ENCODE data around the gene NCOR1.

The NCOR1 gene

DNA sequence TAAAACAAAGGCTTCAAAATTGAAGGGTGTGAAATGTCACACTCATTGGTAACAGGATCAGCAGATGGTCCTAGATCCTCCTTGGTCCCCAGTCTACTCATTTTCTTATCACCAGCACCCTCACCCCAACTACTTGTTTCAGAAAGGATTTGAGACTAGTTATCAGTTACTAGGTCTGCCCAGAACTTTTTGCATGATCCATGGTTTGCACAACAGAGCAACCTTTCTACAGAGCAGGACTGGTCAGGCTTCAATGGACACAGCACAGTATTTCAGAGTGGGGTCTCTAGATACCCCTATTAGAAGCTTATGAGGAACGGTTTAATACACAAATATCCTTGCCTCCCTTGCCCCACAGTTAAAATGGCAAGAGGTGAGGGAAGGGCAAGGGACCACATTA, 190.1 kb downstream of the NCOR1 start:
- no peak for DNase-seq

DNA sequence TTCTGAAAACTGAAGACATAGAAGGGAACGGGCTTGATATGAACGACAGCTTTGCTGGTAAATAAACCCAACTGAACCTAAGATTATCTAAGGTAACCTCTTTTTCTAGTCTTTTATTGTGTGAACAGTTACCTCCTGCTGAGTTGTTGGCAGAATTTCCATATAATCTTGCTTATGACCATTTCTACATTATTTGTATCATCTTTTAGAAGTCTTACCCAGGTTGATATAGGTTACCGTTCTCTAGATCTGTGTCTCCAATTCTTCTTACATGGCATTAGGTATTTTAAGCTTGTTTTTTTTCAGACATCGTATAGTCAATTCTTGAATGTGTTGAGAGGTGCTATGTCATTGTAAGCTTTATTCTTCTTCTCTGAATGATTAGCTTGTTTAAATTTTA, 191.5 kb downstream of the NCOR1 start:
- DNase-seq = no peak

DNA sequence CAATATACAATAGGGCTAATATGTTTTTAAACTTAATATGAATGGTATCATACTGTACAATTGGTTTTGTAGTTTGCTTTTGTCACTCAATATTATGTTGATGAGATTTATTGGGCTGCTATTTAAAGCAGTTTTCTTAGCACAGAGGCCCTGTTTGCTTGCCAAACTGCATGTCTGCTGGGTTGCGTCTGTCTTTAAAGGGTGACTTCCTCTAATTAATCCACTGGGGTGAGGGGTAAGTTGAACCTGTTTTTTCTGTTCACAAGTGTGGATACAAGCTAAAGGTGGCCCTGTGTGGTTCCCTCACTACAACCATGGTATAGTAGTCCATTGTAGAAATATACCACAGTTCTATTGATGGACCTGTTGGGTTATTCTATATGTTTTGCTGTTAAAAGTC, 196.0 kb downstream of the NCOR1 start:
- DNase-seq = no peak

DNA sequence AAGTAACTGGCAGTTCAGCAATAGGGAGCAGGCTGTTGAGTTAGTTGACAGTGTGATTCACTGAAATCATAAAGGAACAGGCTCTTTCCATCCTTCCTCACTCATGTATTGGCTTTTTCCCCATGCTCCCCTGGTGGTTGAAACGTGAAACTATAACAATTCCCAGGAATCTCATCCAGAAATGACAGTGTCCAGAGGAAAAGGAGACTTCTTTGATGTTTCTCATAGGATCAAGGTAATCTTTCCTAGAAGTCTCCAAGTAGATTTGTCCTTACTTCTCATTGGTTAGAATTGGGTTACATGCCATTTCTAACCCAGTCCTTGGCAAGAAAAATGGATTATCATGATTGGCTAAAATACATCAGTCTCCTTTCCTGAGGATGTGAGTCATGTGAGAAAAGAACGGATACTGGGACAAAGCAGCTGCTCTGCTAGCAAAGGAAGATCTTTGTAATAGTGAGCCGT, 201.4 kb downstream of the NCOR1 start:
- DNase-seq = no peak

DNA sequence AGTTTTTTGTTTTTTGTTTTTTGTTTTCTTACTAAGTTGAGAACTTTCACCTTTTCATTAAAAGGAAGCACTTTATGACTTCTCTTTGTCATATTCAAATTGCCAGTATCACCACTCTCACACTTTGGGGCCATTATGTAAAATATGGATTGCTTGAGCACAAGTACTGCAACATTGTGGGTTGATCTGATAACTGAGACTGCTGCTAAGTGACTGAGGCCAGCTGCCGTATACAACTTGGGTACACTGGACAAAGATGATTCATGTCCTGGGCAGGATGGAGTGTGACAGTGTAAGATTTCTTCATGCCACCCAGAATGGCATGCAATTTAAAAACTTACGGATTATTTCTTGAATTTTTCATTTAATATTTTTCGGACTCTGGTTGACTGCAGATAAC, 207.9 kb downstream of the NCOR1 start:
- DNase-seq = no peak

DNA sequence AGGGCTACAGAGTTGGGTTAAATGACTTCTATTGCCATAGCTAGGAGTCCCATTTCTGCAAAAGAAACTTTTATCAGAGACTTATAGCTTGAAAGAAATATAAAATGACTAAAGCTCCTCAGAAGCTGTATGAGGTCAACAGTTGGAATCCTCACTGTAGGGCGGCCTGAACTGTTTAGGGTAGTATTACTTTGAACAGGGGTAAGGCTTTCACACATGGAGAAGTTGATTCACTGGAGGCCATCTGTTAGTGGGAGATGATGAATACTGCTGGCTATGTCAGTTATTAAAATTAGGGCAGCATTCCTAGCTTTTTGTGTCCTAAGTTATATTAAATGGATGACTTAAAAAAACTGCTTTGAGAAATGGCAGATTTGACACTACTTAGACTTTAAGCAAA, 209.7 kb downstream of the NCOR1 start:
- no peak for DNase-seq

DNA sequence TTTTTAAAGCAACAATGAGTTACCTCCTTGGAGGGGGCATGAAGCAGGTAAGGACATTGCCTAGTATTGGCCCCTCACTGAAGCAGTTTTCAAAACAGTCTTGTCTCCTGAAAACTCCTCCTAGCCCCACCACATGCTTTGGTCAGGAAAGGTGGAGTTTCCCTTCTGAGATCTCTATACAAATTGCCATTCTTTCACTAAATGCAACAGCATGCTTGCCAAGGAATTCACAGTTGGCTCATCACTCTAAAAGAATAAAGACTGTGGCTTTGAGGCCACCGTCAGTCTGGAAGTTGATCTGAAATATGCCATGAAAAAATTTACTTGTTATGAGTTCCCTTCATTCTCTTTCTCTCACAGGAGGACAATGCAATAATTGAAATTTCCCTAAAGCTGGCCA, 211.5 kb downstream of the NCOR1 start:
- DNase-seq = no peak

DNA sequence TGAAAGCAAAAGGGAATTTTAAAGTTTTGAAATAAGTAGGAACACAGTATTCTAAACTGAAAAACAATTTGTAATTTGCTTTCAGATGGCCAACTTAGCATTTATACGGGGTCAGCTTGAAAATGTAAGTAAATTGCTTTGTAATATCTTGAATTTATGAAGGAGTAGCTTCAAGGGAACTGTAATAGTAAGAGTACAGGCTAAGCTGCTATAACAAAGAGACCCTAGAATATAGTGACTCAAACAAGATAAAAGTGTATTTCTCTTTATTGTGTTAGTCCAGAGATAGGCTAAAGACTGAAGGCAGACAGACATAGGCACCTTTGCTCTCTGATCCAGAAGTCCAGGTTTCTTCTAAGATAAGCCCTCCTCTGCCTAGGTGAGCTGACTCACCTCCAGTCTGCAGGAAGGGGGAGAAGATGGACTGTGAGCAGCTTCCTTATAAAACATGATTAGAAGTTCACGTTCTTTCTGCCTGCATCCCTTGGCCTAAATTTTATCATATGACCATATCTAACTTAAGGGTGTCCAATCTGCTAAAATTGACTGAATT, 212.6 kb downstream of the NCOR1 start:
- DNase-seq = no peak

DNA sequence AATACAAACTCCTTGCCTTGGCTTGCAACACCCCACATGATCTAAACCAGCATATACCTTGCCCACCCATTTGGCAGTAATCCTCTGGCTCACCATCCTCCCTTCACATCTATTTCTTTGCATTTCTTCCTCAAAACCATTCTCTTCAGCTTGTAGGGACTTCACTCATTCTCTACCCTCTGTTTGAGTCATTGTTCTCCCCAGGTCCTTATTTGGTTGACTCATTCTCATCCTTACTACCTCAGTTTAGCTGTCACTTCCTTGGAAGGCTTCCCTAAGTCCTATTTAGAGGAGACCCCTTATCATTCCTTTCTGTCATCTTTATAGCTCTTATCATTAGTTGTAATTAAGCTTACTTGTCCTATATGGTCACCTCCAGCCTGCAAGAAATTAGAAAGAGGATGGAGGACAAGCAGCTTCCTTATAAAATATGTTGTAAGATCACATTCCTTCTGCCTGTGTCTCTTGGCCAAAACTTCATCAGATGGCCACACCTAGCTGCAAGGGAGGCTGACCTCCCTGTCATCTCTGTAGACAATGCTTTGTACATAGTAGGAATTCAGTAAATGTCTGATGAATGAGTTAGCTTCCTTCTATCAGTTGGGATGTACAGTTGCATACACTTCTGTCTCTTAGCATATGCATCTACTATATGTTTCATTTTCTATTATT, 214.0 kb downstream of the NCOR1 start:
- DNase-seq = no peak

DNA sequence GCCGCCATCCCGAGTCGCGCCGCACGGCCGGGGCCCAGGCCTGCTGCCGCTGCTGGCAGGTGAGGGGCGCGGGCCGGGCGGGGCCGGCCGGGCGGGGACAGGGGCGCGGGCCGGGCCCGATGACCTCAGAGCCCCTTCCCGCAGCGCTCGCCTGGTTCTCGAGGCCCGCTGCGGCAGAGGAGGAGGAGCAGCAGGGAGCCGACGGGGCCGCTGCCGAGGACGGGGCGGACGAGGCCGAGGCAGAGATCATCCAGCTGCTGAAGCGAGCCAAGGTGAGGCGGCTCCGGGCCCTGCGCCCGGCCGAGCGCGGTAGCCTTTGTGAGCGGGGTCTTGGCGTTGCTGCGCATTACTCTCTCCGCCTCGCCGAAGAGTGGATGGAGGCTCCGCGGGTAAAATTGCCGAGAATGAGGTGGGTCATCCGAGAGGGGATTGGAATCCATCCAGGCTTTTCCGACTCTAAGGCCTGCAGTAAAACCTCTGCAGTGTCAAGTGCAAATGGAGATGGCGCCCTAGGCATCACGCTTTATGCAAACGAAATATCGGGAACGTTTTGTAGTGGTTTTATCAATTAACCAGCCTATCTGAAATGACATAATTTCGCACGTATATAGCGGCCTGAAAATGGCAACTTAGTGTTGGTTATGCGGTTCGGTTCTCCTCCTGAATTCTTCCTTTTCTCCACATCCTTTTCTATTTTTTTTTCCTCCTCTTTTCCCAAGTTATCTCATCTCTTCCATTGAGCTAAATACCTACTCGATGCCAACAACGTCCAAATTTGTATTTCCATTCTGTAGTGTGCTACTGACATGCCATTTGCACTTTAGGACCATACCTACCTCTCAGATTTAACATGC, 215.1 kb downstream of the NCOR1 start:
- DNase-seq = peak; percentile 30

DNA sequence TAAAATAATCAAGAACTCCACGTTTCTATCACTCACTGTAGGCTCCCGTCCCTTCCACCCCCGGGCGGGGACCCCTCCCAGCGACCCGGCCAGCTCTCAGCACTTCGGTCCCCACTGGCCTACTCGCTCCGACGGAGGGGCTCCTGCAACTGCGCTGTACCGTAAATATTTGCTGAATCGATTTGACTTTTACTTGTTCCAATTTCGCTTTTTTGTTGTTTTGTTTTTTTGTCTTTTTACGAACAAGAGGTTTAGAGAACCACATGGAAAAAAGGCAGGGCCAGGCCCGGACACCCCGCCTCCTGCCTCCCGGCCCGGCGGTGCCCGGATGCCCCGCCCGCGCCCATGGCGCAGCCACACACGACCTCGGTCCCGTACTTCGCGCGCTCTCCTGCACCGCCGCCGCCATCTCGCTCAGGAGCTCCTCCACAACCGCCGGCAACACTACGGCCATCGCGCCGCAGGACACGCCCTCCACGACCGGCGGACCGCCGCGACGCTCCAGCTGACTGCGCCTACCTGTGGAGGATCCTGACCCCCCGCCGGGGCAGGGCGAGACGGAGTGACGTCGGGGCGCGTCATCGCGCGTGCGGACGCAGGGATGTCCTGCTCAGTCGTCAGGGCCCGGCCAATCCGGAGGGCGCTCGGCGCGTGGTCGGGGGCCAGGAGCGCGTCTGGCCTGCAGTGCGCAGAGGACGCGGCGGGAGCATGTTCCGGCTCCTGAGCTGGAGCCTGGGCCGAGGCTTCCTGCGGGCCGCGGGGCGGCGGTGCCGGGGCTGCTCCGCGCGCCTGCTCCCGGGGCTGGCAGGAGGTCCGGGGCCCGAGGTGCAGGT, 216.0 kb downstream of the NCOR1 start, which contains the start of the genes TTC19 and ZSWIM7:
TSS of gene TTC19 (plus strand) at position 684 of the 833 bp plus-strand sequence. CDS start at position 709, 25 bp downstream.
TSS of gene ZSWIM7 (minus strand) at position 564 of the 833 bp plus-strand sequence. CDS start at position 454, 110 bp downstream.
- peak; percentile 89 for DNase-seq

DNA sequence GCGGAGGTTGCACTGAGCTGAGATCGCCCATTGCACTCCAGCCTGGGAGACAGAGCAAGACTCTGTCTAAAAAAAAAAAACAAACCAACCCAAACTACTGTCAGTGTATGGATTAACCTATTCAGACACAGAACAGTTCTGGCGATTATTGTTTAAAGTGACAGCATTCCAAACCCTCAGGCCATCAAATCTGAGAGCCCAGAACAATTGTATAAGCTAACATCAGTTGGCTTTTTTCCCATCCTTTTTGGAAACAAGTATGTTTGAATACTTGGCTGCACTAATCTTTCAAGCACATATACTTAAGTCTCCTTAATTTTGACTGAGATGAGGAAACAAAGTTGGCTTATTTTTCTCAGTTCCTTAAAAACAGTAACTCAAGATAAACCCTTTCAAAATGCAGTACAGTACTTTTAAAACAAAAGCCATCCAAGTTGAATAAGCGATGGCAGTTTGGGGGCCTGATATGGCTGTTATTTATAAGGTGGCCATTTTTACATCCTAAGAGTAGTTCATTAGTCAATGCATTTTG, 217.2 kb downstream of the NCOR1 start:
- DNase-seq = no peak

DNA sequence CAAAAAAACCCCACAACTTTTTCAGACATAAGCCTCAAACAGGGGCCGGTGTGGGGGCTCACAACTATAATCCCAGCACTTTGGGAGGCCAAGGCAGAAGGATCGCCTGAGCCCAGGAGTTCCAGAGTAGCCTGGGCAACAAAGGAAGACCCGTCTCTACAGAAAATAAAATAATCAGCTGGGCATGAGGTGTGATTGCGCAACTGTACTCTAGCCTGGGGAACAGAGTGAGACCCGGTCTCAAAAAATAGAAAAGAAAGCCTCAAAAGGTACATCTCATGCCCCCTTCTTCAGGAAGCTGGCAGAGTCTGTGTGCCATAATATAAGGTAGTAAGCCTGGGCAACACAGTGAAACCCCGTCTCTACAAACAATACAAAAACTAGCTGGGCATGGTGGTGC, 219.0 kb downstream of the NCOR1 start:
- no peak for DNase-seq

DNA sequence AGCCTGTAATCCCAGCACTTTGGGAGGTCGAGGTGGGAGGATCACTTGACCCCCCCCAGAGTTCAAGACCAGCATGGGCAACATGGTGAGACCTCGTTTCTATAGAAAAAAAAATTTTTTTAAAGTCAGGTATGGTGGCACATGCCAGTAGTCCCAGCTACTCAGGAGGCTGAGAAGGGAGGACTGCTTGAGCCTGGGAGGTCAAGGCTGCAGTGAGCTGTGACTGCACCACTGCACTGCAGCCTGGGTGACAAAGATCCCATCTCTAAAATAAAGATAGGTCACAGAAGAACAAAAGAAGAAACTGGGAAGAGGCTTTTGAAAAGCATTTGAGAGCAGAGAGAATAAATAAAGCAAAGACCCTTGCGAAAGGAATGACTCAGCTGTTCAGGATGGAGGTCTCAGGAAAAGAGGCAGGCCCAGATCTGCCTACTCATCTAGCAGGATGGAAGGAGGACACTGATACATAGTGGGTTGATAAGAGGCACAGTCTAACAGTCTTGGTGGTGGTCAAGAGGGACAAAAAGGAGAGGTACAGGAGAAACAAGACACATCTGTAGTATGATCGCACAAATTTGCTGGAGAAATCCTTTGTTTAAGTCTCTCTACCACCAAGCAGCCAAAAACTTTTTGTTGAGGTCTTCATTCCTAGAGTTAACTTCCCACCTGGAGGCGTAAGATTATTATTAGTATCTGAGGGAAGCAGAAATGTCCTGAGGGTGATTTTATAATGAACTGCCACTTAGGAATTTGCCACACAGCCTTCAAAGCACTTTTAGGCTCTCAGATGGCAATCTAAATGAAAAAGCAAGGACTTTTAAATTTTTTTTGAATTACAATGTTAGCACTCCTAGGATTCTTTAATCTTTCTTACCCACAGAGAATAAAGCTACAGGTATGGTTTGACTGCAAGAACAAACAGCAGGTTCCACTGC, 233.4 kb downstream of the NCOR1 start:
- DNase-seq = no peak

DNA sequence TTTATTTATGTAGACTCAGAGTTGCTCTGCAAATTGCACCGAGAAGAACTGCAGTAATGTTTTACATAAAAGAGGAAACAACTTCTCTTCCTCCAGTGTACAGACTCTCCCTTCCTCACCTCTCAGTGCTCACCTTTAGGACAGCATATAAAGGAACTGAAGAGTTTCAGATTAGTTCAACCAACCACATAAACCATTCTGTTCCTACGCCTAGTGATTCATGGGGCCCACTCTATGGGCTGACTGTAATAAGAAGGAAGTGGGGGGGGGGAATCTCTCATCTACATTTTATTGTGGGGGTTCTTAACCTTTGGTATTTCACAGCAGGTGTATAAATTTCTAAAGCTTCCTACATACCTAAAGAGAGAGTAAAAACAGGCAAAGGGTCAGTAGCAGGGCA, 234.1 kb downstream of the NCOR1 start:
- DNase-seq = no peak

Data from central memory CD4-positive, alpha-beta T cell (primary cell).